GM12892 (cell line): Measurements from ENCODE around the gene CFAP20DC.

ENCODE experiments used
- POLR2A ChIP-seq: IDR thresholded peaks from 2 replicates; pipeline ENCODE4 v1.6.1; 2011; ENCODE audit warnings: low read depth, low read length, control low read depth
- TAF1 ChIP-seq: IDR thresholded peaks from 2 replicates; pipeline ENCODE4 v1.6.1; 2011; ENCODE audit warnings: low read depth, mild to moderate bottlenecking, control low read depth, low read length, borderline replicate concordance

DNA sequence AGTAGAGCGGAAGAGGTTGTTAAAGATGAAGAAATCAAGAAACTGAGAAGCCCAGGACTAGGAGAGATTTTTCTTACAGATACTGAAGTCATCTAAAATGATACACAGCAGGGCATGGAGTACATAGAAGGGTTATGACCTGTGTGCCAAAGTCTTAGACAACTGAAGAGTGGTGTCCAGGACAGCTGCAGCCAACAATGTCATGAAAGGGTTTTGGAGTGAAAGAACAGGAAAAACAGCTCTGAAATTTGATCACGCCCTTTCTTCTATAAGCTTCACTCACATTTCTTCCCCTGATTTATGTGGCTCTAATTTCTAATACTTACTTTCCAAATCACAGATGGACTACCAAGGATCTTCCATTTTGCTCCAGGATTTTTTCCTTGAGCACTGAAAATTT lies 3.0 kb downstream of the CFAP20DC start:
- no peak for TF ChIP-seq POLR2A
- TF ChIP-seq TAF1: no peak
